ENCODE measurements around the gene COBL. TPM values are rescaled to one million over a fixed set of nuclear protein-coding genes. Genes with fewer than 3 reads are reported as not detected.

Gene COBL
- total RNA-seq, 1 experiment from 2014 or later, result 63.6 TPM

DNA sequence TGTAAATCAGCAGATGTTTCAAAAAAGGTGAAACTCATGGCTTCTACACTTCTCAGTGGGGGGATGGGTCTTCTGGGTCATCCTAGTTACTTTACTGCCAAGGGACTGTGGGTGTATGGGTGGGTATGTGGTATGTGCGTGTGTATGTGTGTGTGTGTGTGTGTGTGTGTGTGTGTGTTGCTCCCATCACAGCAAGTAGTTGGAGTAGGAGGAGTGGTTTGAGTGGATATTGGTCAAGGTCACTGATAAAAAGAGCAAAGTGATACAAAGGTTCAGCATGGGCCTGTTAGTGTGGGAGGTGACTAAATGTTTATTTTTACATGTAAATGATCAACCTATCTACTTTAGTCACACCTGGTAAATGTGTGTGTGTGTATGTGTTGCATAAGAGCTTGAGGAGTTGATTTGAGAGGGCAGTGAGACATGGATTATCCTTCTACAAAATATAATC is 11.8 kb upstream of the COBL start:
- peaks cover 15% of the 10 kb centered on the region for H3K4me1 Mint-ChIP-seq (ENCODE audit: low read depth, unreplicated experiment)
- no peak overlapping the region for H3K4me3 Mint-ChIP-seq (ENCODE audit: unreplicated experiment)
- H3K27me3 ChIP-seq (replicated peaks; ENCODE audit: control insufficient read depth, insufficient read depth, low read length), result no peaks in the 10 kb centered on the region
- intact Hi-C loops (cut with micrococcal nuclease; ENCODE audit: unreplicated experiment), result loop anchor here (1.0 kb wide), 2 partner anchors 9 to 12 kb away; no protein-coding TSS in a partner anchor
- H3K9me3 ChIP-seq, result no peaks in the 10 kb centered on the region
- POLR2A ChIA-PET, result no interaction called here
- no peak overlapping the region for H3K27ac Mint-ChIP-seq (ENCODE audit: unreplicated experiment)
- no peaks in the 10 kb centered on the region for H3K27me3 Mint-ChIP-seq (ENCODE audit: insufficient read depth, unreplicated experiment)
- no peaks in the 10 kb centered on the region for H3K36me3 Mint-ChIP-seq (ENCODE audit: insufficient read depth, unreplicated experiment)
- TF ChIP-seq, protein P1, sequence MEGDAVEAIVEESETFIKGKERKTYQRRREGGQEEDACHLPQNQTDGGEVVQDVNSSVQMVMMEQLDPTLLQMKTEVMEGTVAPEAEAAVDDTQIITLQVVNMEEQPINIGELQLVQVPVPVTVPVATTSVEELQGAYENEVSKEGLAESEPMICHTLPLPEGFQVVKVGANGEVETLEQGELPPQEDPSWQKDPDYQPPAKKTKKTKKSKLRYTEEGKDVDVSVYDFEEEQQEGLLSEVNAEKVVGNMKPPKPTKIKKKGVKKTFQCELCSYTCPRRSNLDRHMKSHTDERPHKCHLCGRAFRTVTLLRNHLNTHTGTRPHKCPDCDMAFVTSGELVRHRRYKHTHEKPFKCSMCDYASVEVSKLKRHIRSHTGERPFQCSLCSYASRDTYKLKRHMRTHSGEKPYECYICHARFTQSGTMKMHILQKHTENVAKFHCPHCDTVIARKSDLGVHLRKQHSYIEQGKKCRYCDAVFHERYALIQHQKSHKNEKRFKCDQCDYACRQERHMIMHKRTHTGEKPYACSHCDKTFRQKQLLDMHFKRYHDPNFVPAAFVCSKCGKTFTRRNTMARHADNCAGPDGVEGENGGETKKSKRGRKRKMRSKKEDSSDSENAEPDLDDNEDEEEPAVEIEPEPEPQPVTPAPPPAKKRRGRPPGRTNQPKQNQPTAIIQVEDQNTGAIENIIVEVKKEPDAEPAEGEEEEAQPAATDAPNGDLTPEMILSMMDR (IDR thresholded peaks at IDR 0.05; ENCODE audit: insufficient read depth in 1 of 2, low read depth in 1 of 2, low read length in 1 of 2, severe bottlenecking in 1 of 2, unreplicated experiment in 1 of 2), result no peak
- H3K9me3 Mint-ChIP-seq (ENCODE audit: unreplicated experiment), result no peaks in the 10 kb centered on the region
- CTCF ChIA-PET, result interaction anchor here (0.6 to 1.0 kb wide), 2 partner anchors 12 to 28 kb away, joined by 3 read pairs; no protein-coding TSS in a partner anchor
- DNase-seq, result no peak
- BruUV-seq (replicated peaks), result no TSS peak
- H3K4me1 ChIP-seq, result peaks cover 28% of the 10 kb centered on the region
- no peak overlapping the region for H3K4me3 ChIP-seq (ENCODE audit: low read depth, low read length)
- no peaks in the 10 kb centered on the region for H3K36me3 ChIP-seq (ENCODE audit: control insufficient read depth, insufficient read depth, low read length)

- no peaks in the 10 kb centered on the region for H3K36me3 ChIP-seq (ENCODE audit: control insufficient read depth, insufficient read depth, low read length)
- no peak overlapping the region for H3K4me3 Mint-ChIP-seq (ENCODE audit: unreplicated experiment)
- H3K9me3 Mint-ChIP-seq (ENCODE audit: unreplicated experiment), result no peaks in the 10 kb centered on the region
- no peaks in the 10 kb centered on the region for H3K27me3 Mint-ChIP-seq (ENCODE audit: insufficient read depth, unreplicated experiment)
- H3K4me1 Mint-ChIP-seq (ENCODE audit: low read depth, unreplicated experiment), result peaks cover 15% of the 10 kb centered on the region
- intact Hi-C loops (cut with micrococcal nuclease; ENCODE audit: unreplicated experiment), result no loop called here
- ChIA-PET CTCF (no interaction called here), POLR2A (no interaction called here)
- no peaks in the 10 kb centered on the region for H3K9me3 ChIP-seq
- no peak overlapping the region for H3K27ac Mint-ChIP-seq (ENCODE audit: unreplicated experiment)
- BruUV-seq (replicated peaks), result no TSS peak
- H3K4me1 ChIP-seq, result peaks cover 28% of the 10 kb centered on the region
- TF ChIP-seq, protein P1 (IDR thresholded peaks at IDR 0.05; ENCODE audit: insufficient read depth in 1 of 2, low read depth in 1 of 2, low read length in 1 of 2, severe bottlenecking in 1 of 2, unreplicated experiment in 1 of 2), result no peak
- no peaks in the 10 kb centered on the region for H3K27me3 ChIP-seq (replicated peaks; ENCODE audit: control insufficient read depth, insufficient read depth, low read length)
- H3K4me3 ChIP-seq (ENCODE audit: low read depth, low read length), result no peak overlapping the region
- DNase-seq, result no peak
- H3K36me3 Mint-ChIP-seq (ENCODE audit: insufficient read depth, unreplicated experiment), result no peaks in the 10 kb centered on the region
Observed at GRCh38 chr7:51327287-51327717, 10.7 kb upstream of the COBL start.

- Histone ChIP-seq H3K27me3 (replicated peaks; ENCODE audit: control insufficient read depth, insufficient read depth, low read length) (no peaks in the 10 kb centered on the region), H3K9me3 (no peaks in the 10 kb centered on the region), H3K4me1 (peaks cover 27% of the 10 kb centered on the region), H3K36me3 (ENCODE audit: control insufficient read depth, insufficient read depth, low read length) (no peaks in the 10 kb centered on the region), H3K4me3 (ENCODE audit: low read depth, low read length) (no peak overlapping the region)
- DNase-seq, result no peak
- Mint-ChIP-seq H3K4me3 (ENCODE audit: unreplicated experiment) (no peak overlapping the region), H3K9me3 (ENCODE audit: unreplicated experiment) (no peaks in the 10 kb centered on the region), H3K36me3 (ENCODE audit: insufficient read depth, unreplicated experiment) (no peaks in the 10 kb centered on the region), H3K27me3 (ENCODE audit: insufficient read depth, unreplicated experiment) (no peaks in the 10 kb centered on the region), H3K27ac (ENCODE audit: unreplicated experiment) (peak overlapping the region; percentile 19), H3K4me1 (ENCODE audit: low read depth, unreplicated experiment) (peaks cover 15% of the 10 kb centered on the region)
- ChIA-PET POLR2A (interaction anchor here (0.7 kb wide), 1 partner anchor 12 kb away, joined by 10 read pairs; no protein-coding TSS in a partner anchor), CTCF (no interaction called here)
- intact Hi-C loops (cut with micrococcal nuclease; ENCODE audit: unreplicated experiment), result no loop called here
- no TSS peak for BruUV-seq (replicated peaks)
- TF ChIP-seq, protein P1 (IDR thresholded peaks at IDR 0.05; ENCODE audit: insufficient read depth in 1 of 2, low read depth in 1 of 2, low read length in 1 of 2, severe bottlenecking in 1 of 2, unreplicated experiment in 1 of 2), result no peak
Observed at GRCh38 chr7:51326656-51327286, 10.2 kb upstream of the COBL start.

Measured in Caco-2 (cell line).